Gastrocnemius medialis (tissue), 4 donors: ENCODE measurements around the gene ALB. TPM values are rescaled to one million over a fixed set of nuclear protein-coding genes. Genes with fewer than 3 reads are reported as not detected.

ENCODE experiments used
- ATAC-seq, 2 donors: fragments of 150-250 bp; one replicate each; pipeline ENCODE4 v1.9.1; 2016
- DNase-seq, 2 donors: peaks; one replicate each; pipeline ENCODE4 v3.0.0-alpha.2; 2019
- H3K27ac ChIP-seq, 4 donors: fragments of 200-600 bp; sonication (generic); 1 replicate in 1 of 4; 2 replicates in 3 of 4; pipeline ENCODE4 v1.5.1; 2016 to 2018; ENCODE audit warnings: mild to moderate bottlenecking in 2 of 4, moderate library complexity in 1 of 4
- H3K27me3 ChIP-seq, 3 donors: fragments of 200-600 bp; sonication (generic) in 2 of 3; 1 replicate in 1 of 3; 2 replicates in 2 of 3; pipeline versions ENCODE4 v1.5.1 to v1.6.0; 2016 to 2019; ENCODE audit warnings: mild to moderate bottlenecking in 1 of 3, moderate library complexity in 1 of 3
- H3K36me3 ChIP-seq, 2 donors: fragments of 200-600 bp; sonication (generic) in 1 of 2; one replicate each; pipeline ENCODE4 v1.5.1; 2017 to 2018
- H3K4me1 ChIP-seq, 2 donors: fragments of 200-600 bp; sonication (generic) in 1 of 2; one replicate each; pipeline ENCODE4 v1.5.1; 2016 to 2017; ENCODE audit warnings: mild to moderate bottlenecking in 2 of 2
- H3K4me3 ChIP-seq, 4 donors: fragments of 200-600 bp; sonication (generic) in 3 of 4; 1 replicate in 1 of 4; 2 replicates in 3 of 4; pipeline ENCODE4 v1.5.1; 2016 to 2019; ENCODE audit warnings: mild to moderate bottlenecking in 2 of 4
- H3K9me3 ChIP-seq, 3 donors: fragments of 200-600 bp; sonication (generic) in 2 of 3; 1 replicate in 1 of 3; 2 replicates in 2 of 3; pipeline ENCODE4 v1.5.1; 2016 to 2019
- CTCF ChIP-seq, 5 experiments: fragments of 450-650 bp in 3 of 5; fragments of 200-600 bp in 2 of 5; sonication (generic) in 2 of 5; IDR thresholded peaks in 4 of 5; conservative IDR thresholded peaks in 1 of 5; 1 replicate in 4 of 5; 2 replicates in 1 of 5; pipeline ENCODE4 v1.5.1; 2016 to 2019; ENCODE audit warnings: antibody characterized with exemption in 5 of 5, mild to moderate bottlenecking in 3 of 5, moderate library complexity in 3 of 5
- POLR2A ChIP-seq, 2 donors: fragments of 450-650 bp; IDR thresholded peaks; one replicate each; pipeline ENCODE4 v1.6.1; 2017; ENCODE audit warnings: antibody characterized with exemption in 2 of 2, mild to moderate bottlenecking in 2 of 2, moderate library complexity in 2 of 2
- in situ Hi-C, 4 donors: fragments of 200-750 bp; cut with MboI; loops; one replicate each; pipeline versions ENCODE4 v1.15.0 to v1.8.0; 2017; ENCODE audit warnings: low sequenced_read_pairs in 4 of 4
- intact Hi-C: fragments of 100-400 bp; cut with DNase I; formaldehyde crosslinking; loops from one replicate; pipeline ENCODE4 v1.15.1; 2023; ENCODE audit warnings: low total_unique reads
- total RNA-seq, 4 donors: library from RNA; depleted of rRNA; stranded (reverse); fragments of >200 nt; gene quantifications; one replicate each; pipeline versions ENCODE4 v1.1.0 to v1.2.3, GENCODE V29; 2016

ALB gene
- total RNA-seq, 4 donors from 2014 or later: 67.3 to 166 TPM; not detected in 2

- DNase-seq (no peak), ATAC-seq (no peak)
These were observed 18.3 kb downstream of the ALB start for GRCh38 chr4:73422458-73422752.

GRCh38 chr4:73423184-73423583 lies 19.1 kb downstream of the ALB start:
- H3K27me3 ChIP-seq: no peaks in the 10 kb centered on the region
- intact Hi-C loops (no loop called here), in situ Hi-C loops (no loop called here)
- no peak for TF ChIP-seq POLR2A (IDR thresholded peaks at IDR 0.05)
- no peak for TF ChIP-seq CTCF (IDR thresholded peaks at IDR 0.05 in 4 of 5, conservative IDR thresholded peaks at IDR 0.05 in 1 of 5)
- no peak for ATAC-seq
- H3K27ac ChIP-seq: no peak overlapping the region
- no peaks in the 10 kb centered on the region for H3K9me3 ChIP-seq
- no peak for DNase-seq
- H3K4me1 ChIP-seq: no peaks in the 10 kb centered on the region
- H3K4me3 ChIP-seq: no peak overlapping the region
- H3K36me3 ChIP-seq: no peaks in the 10 kb centered on the region

More at GRCh38 chr4:73422458-73422752, 18.3 kb downstream of the ALB start:
- intact Hi-C loops: no loop called here
- Histone ChIP-seq H3K36me3 (no peaks in the 10 kb centered on the region), H3K4me3 (no peak overlapping the region), H3K9me3 (no peaks in the 10 kb centered on the region), H3K27me3 (no peaks in the 10 kb centered on the region), H3K4me1 (no peaks in the 10 kb centered on the region), H3K27ac (no peak overlapping the region)
- in situ Hi-C loops: no loop called here
- TF ChIP-seq POLR2A (IDR thresholded peaks at IDR 0.05): no peak
- TF ChIP-seq CTCF (IDR thresholded peaks at IDR 0.05 in 4 of 5, conservative IDR thresholded peaks at IDR 0.05 in 1 of 5): no peak

GRCh38 chr4:73426666-73427065 lies 22.6 kb downstream of the ALB start:
- in situ Hi-C loops: no loop called here
- Histone ChIP-seq H3K4me1 (no peaks in the 10 kb centered on the region), H3K27ac (no peak overlapping the region), H3K36me3 (no peaks in the 10 kb centered on the region), H3K4me3 (no peak overlapping the region), H3K27me3 (no peaks in the 10 kb centered on the region), H3K9me3 (no peaks in the 10 kb centered on the region)
- DNase-seq (no peak), ATAC-seq (no peak)
- intact Hi-C loops: no loop called here
- TF ChIP-seq CTCF (IDR thresholded peaks at IDR 0.05 in 4 of 5, conservative IDR thresholded peaks at IDR 0.05 in 1 of 5) (no peak), POLR2A (IDR thresholded peaks at IDR 0.05) (no peak)

GRCh38 chr4:73429118-73429517 lies 25.0 kb downstream of the ALB start:
- Histone ChIP-seq H3K27ac (no peak overlapping the region), H3K9me3 (no peaks in the 10 kb centered on the region), H3K36me3 (no peaks in the 10 kb centered on the region), H3K4me1 (no peaks in the 10 kb centered on the region), H3K27me3 (no peaks in the 10 kb centered on the region), H3K4me3 (no peak overlapping the region)
- intact Hi-C loops: no loop called here
- ATAC-seq: no peak
- no peak for DNase-seq
- TF ChIP-seq POLR2A (IDR thresholded peaks at IDR 0.05): no peak
- no peak for TF ChIP-seq CTCF (IDR thresholded peaks at IDR 0.05 in 4 of 5, conservative IDR thresholded peaks at IDR 0.05 in 1 of 5)
- in situ Hi-C loops: no loop called here

- no peaks in the 10 kb centered on the region for H3K27me3 ChIP-seq
- intact Hi-C loops: no loop called here
- in situ Hi-C loops: no loop called here
- no peaks in the 10 kb centered on the region for H3K9me3 ChIP-seq
- no peaks in the 10 kb centered on the region for H3K4me1 ChIP-seq
- no peak overlapping the region for H3K27ac ChIP-seq
- ATAC-seq (no peak), DNase-seq (no peak)
- H3K4me3 ChIP-seq: no peak overlapping the region
- TF ChIP-seq POLR2A (IDR thresholded peaks at IDR 0.05): no peak
- no peak for TF ChIP-seq CTCF (IDR thresholded peaks at IDR 0.05 in 4 of 5, conservative IDR thresholded peaks at IDR 0.05 in 1 of 5)
- no peaks in the 10 kb centered on the region for H3K36me3 ChIP-seq
These were observed 25.9 kb downstream of the ALB start for GRCh38 chr4:73429826-73430587.
